ENCODE measurements around the gene HIF1AN. TPM values are rescaled to one million over a fixed set of nuclear protein-coding genes. Genes with fewer than 3 reads are reported as not detected.

HIF1AN gene
- total RNA-seq = 10 to 100 TPM; 52.8 to 55.1 TPM

DNA sequence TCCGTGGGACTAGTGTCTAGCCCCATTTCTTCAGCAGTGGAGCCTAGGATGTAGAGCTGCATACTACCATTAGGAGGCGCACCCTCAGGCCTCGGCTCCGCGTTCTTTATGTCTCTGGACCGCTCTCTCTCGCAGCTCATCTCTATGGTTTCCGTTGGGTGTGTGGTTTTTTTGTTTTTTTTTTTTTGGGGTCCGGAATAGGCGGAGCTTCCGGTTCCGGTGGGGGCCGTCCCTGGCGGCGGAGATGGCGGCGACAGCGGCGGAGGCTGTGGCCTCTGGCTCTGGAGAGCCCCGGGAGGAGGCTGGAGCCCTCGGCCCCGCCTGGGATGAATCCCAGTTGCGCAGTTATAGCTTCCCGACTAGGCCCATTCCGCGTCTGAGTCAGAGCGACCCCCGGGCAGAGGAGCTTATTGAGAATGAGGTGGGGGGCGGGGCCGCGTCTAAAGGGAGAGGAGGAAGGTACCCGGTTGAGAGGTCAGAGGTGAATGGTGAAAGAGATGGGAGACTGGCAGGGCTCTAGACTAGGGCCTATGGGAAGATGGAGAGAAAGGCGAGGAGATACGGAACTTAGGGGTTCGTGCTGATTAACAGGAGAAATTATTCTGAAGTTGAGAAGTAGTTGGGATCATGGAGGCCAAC lies at the start of gene HIF1AN:
Gene HIF1AN (plus strand): TSS at position 229 of the 639 bp plus-strand sequence. CDS start 16 bp downstream, at position 245.
- Mint-ChIP-seq H3K27ac (no peak within 1 kb of the TSS), H3K4me3 (no peak within 1 kb of the TSS), H3K36me3 (ENCODE audit: insufficient read depth in 2 of 2) (peaks cover 3 to 21% of the 10 kb centered on the region in 2 donors), H3K4me1 (ENCODE audit: low read depth) (peaks cover 21% of the 10 kb centered on the region), H3K27me3 (ENCODE audit: low read depth) (no peaks in the 10 kb centered on the region), H3K9me3 (no peaks in the 10 kb centered on the region)
- ATAC-seq (replicated peaks in 1 of 2) (peak; percentile 92 to 95), DNase-seq (peak; percentile 90 to 92)

DNA sequence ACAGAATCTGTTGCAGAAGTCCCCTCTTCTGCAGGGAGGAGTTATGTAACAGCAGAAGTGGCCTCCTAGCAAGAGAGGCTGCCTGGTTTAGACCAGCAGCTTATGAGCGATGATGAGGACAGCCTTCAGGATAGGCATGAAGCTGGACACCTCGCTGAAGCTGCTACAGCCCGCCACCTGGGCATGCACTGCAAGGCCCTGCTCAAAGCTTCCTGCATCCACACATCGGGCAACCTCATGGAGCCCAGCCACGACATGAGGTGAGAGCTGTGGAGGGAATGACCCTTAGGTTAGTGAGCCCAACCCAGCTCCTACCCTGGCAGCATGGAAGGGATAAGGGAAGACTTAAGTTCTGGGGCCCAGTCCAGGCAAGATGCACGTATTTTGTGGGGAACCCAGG lies 48.2 kb upstream of the HIF1AN start:
- Mint-ChIP-seq H3K9me3 (no peaks in the 10 kb centered on the region), H3K36me3 (ENCODE audit: insufficient read depth in 2 of 2) (peaks cover 6 to 18% of the 10 kb centered on the region in 2 donors), H3K27me3 (ENCODE audit: low read depth) (peaks cover 9% of the 10 kb centered on the region), H3K27ac (no peak overlapping the region), H3K4me1 (ENCODE audit: low read depth) (peaks cover 15% of the 10 kb centered on the region), H3K4me3 (no peak overlapping the region)
- DNase-seq (no peak), ATAC-seq (replicated peaks in 1 of 2) (no peak)

DNA sequence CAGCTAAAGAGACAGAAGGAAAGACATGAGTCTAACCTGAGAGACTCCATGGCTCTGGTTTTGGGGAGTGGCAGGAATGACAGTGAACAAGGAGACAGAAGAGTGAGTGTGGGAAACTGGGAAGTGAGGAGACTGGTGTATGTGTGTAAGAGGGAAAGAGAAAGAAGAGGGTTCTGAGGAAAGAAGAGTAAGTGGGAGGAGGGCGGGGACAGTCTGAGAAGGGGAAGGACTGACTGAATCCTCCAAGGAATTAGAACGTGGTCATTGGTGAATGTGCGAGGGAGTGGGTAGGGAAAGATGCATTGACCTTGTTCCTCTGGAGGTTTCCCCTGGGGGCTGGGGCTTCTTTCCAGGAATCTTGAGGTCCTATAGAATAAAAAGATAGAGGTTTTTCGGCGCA lies 46.3 kb upstream of the HIF1AN start:
- Mint-ChIP-seq H3K36me3 (ENCODE audit: insufficient read depth in 2 of 2) (peaks cover 8 to 26% of the 10 kb centered on the region in 2 donors), H3K4me3 (no peak overlapping the region), H3K9me3 (no peaks in the 10 kb centered on the region), H3K27ac (no peak overlapping the region), H3K27me3 (ENCODE audit: low read depth) (no peaks in the 10 kb centered on the region), H3K4me1 (ENCODE audit: low read depth) (no peaks in the 10 kb centered on the region)
- DNase-seq (no peak), ATAC-seq (replicated peaks in 1 of 2) (no peak)

DNA sequence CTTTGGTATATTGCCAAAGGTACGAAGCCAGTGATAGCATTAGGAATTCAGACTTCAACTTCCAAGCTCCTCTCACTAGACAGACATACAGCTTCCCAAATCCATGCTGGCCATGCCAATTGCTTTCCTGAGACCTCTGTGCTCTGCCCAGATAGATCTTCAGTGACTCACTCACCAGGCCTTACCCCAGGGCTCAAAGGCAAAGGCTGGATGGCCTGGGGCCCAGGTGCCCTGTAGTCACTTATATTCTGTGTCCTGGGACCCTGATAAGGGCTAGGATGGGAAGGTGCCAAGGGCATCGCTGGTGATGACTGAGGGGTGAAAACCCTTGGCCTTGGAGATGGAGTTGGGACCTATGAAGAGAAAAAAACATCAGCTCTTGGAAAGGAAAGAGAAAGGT lies 45.2 kb upstream of the HIF1AN start:
- peaks cover 10 to 30% of the 10 kb centered on the region in 2 donors for H3K36me3 Mint-ChIP-seq (ENCODE audit: insufficient read depth in 2 of 2)
- H3K9me3 Mint-ChIP-seq = no peaks in the 10 kb centered on the region
- no peak for ATAC-seq (replicated peaks in 1 of 2)

DNA sequence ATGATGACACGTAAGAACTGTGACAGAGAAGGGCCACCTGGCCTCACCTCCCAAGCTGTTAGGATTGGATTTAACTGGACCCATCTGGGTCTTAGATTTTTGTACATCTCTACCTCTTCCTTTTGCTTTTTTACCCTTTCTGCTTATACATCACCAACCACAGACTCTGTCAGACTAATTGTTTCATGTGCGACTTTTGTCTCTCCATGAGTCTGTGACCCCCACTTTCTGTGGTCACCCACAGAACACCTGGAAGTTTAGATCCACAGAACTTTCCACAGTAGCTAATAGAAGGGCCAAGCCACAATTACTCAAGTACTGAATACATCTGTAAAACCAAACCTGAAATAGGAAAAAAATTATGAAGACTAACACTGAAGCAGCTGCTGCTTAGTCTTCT lies 39.2 kb upstream of the HIF1AN start:
- peaks cover 32% of the 10 kb centered on the region for H3K4me1 Mint-ChIP-seq (ENCODE audit: low read depth)
- ATAC-seq (replicated peaks in 1 of 2) (peak; percentile 46 to 51), DNase-seq (no peak)
- no peak overlapping the region for H3K4me3 Mint-ChIP-seq
- H3K27me3 Mint-ChIP-seq (ENCODE audit: low read depth) = no peaks in the 10 kb centered on the region
- no peak overlapping the region for H3K27ac Mint-ChIP-seq
- peaks cover 16 to 34% of the 10 kb centered on the region in 2 donors for H3K36me3 Mint-ChIP-seq (ENCODE audit: insufficient read depth in 2 of 2)
- no peaks in the 10 kb centered on the region for H3K9me3 Mint-ChIP-seq

More for the DNA sequence above, 45.2 kb upstream of the HIF1AN start:
- Mint-ChIP-seq H3K27ac (no peak overlapping the region), H3K27me3 (ENCODE audit: low read depth) (no peaks in the 10 kb centered on the region), H3K4me1 (ENCODE audit: low read depth) (no peaks in the 10 kb centered on the region), H3K4me3 (no peak overlapping the region)
- DNase-seq = no peak

DNA sequence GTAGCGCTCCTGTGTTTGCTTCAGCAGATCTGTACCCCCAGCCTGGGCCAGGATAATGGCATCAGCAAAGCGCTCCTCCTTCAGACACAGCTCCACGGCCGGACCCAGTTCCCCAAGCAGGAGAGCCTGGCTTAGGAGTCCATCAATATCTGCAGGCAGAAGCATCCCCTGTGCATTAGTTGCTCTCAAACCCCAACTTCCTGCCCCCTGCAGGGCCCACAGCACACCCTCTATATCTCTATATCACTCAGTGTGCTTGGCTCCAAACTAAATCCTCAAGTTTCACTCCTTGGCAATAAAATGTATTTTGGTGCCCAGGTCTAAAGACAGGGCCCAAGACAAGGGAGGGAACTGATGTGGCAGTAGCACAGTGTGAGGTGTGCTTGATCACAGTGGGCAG lies 37.7 kb upstream of the HIF1AN start:
- Mint-ChIP-seq H3K4me1 (ENCODE audit: low read depth) (peaks cover 32% of the 10 kb centered on the region), H3K27ac (no peak overlapping the region), H3K36me3 (ENCODE audit: insufficient read depth in 2 of 2) (peaks cover 18 to 32% of the 10 kb centered on the region in 2 donors), H3K27me3 (ENCODE audit: low read depth) (no peaks in the 10 kb centered on the region), H3K4me3 (no peak overlapping the region), H3K9me3 (no peaks in the 10 kb centered on the region)
- peak; percentile 32 for ATAC-seq (replicated peaks in 1 of 2)
- no peak for DNase-seq

DNA sequence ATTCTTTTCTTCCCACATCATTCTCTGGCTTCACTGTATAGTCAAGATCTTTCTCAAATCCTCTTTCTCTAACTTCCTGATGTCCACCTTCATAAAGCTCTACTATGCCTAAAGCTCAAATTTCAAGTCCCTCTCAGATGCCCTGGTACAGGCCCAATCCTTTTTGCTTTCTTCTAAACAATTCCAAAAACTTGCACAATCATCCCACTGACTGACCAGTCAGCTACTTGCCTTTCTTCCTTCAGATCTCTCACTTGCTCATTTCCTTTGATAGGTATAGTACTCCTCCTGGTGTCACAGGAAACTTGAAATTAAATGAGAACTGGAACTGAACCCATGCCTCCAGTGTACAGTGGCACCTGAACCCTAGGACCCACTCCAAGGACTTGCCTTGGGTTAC lies 34.3 kb upstream of the HIF1AN start:
- Mint-ChIP-seq H3K4me1 (ENCODE audit: low read depth) (peaks cover 38% of the 10 kb centered on the region), H3K9me3 (no peaks in the 10 kb centered on the region), H3K27ac (peak overlapping the region; percentile 1), H3K4me3 (no peak overlapping the region), H3K36me3 (ENCODE audit: insufficient read depth in 2 of 2) (peaks cover 27 to 37% of the 10 kb centered on the region in 2 donors), H3K27me3 (ENCODE audit: low read depth) (no peaks in the 10 kb centered on the region)
- no peak for DNase-seq
- no peak for ATAC-seq (replicated peaks in 1 of 2)

DNA sequence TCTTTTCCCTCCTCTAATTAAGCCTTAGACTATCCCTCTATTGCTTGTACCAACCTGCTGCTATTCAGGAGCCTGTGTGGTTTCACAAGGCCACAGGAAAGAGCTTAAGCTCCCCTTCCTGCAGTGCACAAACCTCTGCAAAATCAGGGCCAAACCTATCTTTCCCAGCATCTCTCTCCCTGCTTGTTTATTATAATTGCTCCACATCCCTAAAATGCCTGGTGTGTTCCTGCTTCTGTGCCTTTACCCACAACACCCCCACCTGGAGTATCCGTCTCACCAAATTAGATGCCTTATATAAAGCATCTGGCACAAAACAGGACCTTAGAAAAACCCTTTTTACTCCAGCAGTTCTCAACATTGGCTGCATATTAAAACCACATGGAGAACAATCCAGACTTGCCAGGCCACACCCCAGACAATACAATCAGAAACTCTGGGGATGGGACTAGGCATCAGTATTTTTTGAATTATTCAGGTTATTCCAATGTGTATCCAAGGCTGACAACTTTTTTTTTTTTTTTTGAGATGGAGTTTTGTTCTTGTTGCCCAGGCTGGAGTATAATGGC lies 32.7 kb upstream of the HIF1AN start:
- H3K4me1 Mint-ChIP-seq (ENCODE audit: low read depth) = peaks cover 40% of the 10 kb centered on the region
- DNase-seq (no peak), ATAC-seq (replicated peaks in 1 of 2) (no peak)
- peaks cover 30 to 38% of the 10 kb centered on the region in 2 donors for H3K36me3 Mint-ChIP-seq (ENCODE audit: insufficient read depth in 2 of 2)
- no peak overlapping the region for H3K27ac Mint-ChIP-seq
- H3K27me3 Mint-ChIP-seq (ENCODE audit: low read depth) = no peaks in the 10 kb centered on the region
- no peak overlapping the region for H3K4me3 Mint-ChIP-seq
- no peaks in the 10 kb centered on the region for H3K9me3 Mint-ChIP-seq

DNA sequence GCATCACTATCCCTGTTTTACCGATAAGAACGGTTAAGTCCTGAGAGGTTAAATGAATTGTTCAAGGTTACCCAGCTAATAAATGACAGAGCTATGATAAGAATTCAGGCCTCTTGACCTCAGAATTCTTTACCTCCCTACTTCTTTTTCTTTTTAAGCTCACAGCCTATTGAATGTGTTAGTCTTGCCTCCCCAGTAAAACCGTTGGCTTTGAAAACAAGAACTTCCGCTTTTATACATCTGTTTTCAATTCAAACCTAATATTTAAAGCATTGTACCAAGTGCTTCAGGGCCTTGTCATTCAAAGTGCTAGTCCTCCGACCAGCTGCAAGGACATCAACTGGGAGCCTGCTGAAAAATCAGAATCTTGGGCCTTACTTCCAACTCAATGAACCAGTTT lies 31.6 kb upstream of the HIF1AN start:
- no peak for DNase-seq
- H3K27me3 Mint-ChIP-seq (ENCODE audit: low read depth) = no peaks in the 10 kb centered on the region
- no peak for ATAC-seq (replicated peaks in 1 of 2)
- H3K4me1 Mint-ChIP-seq (ENCODE audit: low read depth) = peaks cover 40% of the 10 kb centered on the region
- H3K36me3 Mint-ChIP-seq (ENCODE audit: insufficient read depth in 2 of 2) = peaks cover 29 to 38% of the 10 kb centered on the region in 2 donors
- H3K4me3 Mint-ChIP-seq = no peak overlapping the region
- H3K9me3 Mint-ChIP-seq = no peaks in the 10 kb centered on the region
- H3K27ac Mint-ChIP-seq = no peak overlapping the region

DNA sequence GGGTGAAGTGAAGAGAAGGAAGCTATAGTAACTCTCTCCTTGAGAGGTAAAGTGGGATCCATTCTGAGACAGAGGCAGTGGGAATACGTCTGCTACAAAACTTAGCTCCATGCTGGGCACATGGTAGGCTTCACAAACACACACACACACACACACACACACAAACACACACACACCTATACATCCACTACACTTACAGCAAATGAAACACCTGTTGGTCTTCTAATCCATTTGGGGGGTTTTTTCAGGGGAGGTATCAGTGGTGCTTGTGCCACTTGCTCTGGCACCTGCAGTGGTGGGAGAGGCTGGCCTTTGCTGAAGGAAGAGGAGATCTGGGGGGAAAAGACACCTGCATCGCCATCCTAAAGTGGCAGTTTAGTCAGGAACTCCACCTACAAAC lies 30.6 kb upstream of the HIF1AN start:
- Mint-ChIP-seq H3K36me3 (ENCODE audit: insufficient read depth in 2 of 2) (peaks cover 29 to 30% of the 10 kb centered on the region in 2 donors), H3K4me3 (peak overlapping the region in 1 of 2 donors; percentile 46), H3K27me3 (ENCODE audit: low read depth) (no peaks in the 10 kb centered on the region), H3K27ac (no peak overlapping the region), H3K4me1 (ENCODE audit: low read depth) (peaks cover 50% of the 10 kb centered on the region), H3K9me3 (no peaks in the 10 kb centered on the region)
- ATAC-seq (replicated peaks in 1 of 2) (no peak), DNase-seq (no peak)

DNA sequence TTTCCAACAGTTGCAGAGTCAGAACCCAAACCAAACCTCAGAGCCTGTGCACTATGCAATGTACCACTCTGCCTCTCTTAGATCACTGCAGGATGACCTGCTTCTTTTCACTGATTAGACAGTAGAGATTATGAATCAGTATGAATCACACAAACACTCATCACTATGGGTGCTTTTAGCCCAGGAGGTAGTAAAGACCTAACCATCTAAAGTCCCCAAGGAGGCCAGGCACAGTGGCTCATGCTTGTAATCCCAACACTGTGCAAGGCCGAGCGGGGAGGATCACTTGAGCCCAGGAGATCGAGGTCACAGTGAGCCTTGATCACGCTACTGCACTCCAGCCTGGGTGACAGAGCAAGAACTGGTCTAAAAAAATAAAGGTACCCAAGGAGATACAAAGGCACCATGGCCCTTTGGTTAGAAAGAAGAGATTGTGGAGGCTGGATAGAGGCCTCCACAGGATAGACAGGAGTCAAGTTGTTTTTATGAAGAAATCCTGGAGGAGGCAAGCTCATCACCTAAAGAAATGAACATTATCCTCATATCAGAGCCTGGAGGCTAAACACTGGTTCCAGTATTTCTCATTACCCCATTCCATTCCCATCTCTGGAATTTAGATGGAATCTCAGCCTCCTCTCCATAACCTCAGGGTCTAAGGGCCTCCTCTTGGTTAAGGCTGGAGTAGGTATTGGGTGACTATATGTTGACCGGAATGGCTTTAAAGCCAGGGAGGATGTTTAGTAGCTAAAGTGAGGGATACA lies 29.0 kb upstream of the HIF1AN start:
- ATAC-seq (replicated peaks in 1 of 2) (peak; percentile 64), DNase-seq (peak; percentile 34 to 59)
- Mint-ChIP-seq H3K27ac (peak overlapping the region; percentile 97), H3K36me3 (ENCODE audit: insufficient read depth in 2 of 2) (peaks cover 26 to 30% of the 10 kb centered on the region in 2 donors), H3K9me3 (no peaks in the 10 kb centered on the region), H3K4me1 (ENCODE audit: low read depth) (peaks cover 66% of the 10 kb centered on the region), H3K4me3 (peak overlapping the region; percentile 84 to 86), H3K27me3 (ENCODE audit: low read depth) (no peaks in the 10 kb centered on the region)

DNA sequence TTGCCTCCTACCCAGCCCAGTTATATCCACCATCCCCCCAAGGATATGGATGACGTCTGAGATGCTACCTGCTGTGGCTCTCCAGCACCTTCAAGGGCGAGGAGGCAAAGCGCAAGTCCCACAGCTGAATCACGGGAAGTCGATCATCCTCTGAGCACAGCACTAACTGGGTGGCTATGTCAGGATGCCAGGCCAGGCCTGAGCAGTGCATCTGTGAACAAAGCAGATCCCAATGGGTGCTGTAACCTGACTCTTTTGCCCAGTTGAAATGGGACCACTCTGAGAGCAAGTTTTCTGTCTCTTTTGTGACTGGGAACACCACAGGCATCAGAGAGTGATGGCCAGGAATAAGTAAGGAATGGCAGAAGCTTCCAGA lies 28.4 kb upstream of the HIF1AN start:
- DNase-seq = peak in 1 of 2 donors; percentile 18
- Mint-ChIP-seq H3K27ac (peak overlapping the region; percentile 66), H3K4me3 (peak overlapping the region; percentile 84 to 86), H3K9me3 (no peaks in the 10 kb centered on the region), H3K36me3 (ENCODE audit: insufficient read depth in 2 of 2) (peaks cover 27 to 32% of the 10 kb centered on the region in 2 donors), H3K27me3 (ENCODE audit: low read depth) (no peaks in the 10 kb centered on the region), H3K4me1 (ENCODE audit: low read depth) (peaks cover 72% of the 10 kb centered on the region)
- no peak for ATAC-seq (replicated peaks in 1 of 2)

DNA sequence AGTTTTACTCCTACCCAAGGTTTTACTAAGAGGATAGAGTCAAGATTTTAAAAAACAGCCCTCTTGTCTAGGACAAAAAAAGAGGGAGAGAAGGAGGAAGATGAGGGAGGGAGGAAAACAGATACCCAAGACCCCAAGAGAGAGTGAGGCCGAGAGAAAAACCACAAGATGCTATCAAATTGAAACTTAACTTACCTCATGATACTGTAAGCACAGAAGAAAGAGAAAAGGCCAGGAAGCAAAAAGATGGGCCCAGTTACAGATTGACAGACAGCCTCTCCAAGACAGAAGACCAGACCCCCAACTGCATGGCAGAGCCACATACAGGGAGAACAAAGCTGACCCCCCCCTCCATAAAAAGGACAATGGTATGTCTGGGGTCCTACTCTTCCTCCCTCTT lies 27.5 kb upstream of the HIF1AN start:
- Mint-ChIP-seq H3K27me3 (ENCODE audit: low read depth) (no peaks in the 10 kb centered on the region), H3K9me3 (no peaks in the 10 kb centered on the region), H3K4me1 (ENCODE audit: low read depth) (peaks cover 79% of the 10 kb centered on the region), H3K36me3 (ENCODE audit: insufficient read depth in 2 of 2) (peaks cover 29 to 34% of the 10 kb centered on the region in 2 donors), H3K27ac (peak overlapping the region; percentile 89), H3K4me3 (peak overlapping the region; percentile 84 to 86)
- DNase-seq (peak in 1 of 2 donors; percentile 40), ATAC-seq (replicated peaks in 1 of 2) (no peak)
